LNCAP (cell line): ENCODE measurements around the gene KSR1.

Experiments
- TF ChIP-seq, protein P1 (sequence below): fragments of 450-650 bp; IDR thresholded peaks from 2 replicates; pipeline ENCODE4 v1.5.1; 2017; ENCODE audit warnings: mild to moderate bottlenecking

KSR1 gene

GRCh38 chr17:27560668-27561067, 104.4 kb downstream of the KSR1 start:
- TF ChIP-seq, protein P1, sequence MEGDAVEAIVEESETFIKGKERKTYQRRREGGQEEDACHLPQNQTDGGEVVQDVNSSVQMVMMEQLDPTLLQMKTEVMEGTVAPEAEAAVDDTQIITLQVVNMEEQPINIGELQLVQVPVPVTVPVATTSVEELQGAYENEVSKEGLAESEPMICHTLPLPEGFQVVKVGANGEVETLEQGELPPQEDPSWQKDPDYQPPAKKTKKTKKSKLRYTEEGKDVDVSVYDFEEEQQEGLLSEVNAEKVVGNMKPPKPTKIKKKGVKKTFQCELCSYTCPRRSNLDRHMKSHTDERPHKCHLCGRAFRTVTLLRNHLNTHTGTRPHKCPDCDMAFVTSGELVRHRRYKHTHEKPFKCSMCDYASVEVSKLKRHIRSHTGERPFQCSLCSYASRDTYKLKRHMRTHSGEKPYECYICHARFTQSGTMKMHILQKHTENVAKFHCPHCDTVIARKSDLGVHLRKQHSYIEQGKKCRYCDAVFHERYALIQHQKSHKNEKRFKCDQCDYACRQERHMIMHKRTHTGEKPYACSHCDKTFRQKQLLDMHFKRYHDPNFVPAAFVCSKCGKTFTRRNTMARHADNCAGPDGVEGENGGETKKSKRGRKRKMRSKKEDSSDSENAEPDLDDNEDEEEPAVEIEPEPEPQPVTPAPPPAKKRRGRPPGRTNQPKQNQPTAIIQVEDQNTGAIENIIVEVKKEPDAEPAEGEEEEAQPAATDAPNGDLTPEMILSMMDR = no peak

DNA sequence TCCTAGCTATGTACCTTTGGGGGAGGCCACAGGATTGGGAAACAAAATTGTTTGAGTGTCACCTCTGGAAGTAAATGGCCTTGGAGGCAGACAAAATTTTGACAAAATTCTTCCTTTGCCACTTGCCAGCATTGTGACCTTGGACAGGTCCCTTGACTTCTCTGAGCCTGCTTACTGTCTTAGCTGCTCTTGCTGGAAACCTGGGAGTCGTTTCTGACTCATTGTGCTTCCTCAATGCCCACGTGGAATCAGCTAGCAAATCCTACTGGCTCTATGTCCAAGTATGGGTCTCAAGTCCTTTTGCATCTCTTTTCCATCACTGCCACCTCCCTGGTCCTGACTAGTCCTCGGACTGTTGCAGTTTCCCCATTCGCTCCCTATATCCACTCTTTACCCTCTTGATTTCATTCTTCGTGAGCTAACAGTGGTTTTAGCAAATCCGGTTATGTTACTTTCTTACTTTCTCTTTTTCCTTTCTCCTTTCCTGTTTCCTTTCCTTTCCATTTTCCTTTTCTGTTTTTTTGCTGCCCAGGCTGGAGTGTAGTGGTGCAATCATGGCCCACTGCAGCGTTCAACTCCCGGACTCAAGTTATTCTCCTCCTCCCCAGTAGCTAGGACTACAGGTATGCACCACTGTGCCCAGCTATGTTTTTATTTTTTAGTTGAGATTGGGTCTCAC, 106.7 kb downstream of the KSR1 start:
- TF ChIP-seq, protein P1 = no peak

DNA sequence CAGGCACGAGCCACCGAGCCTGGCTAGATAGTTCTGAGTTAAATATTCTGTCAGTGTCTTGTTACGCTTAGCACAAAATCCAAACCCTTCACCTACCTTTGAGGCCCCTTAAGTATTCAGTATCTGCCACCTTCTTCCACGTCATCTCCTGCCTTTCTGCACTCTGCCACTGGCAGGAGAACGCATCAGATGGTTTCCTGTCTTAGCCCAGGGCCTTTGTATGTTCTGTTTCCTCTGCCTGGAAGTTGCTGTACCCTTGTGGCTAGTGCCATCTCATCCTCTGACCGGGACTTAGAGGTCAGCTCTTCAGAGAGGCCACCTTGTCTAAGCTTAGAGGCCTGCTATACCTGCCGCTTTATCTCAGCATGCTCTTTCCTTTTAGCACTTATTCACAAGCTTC, 107.3 kb downstream of the KSR1 start:
- TF ChIP-seq, protein P1 = no peak

- TF ChIP-seq, protein P1 = no peak
Measured at GRCh38 chr17:27564463-27564862, 108.2 kb downstream of the KSR1 start.

DNA sequence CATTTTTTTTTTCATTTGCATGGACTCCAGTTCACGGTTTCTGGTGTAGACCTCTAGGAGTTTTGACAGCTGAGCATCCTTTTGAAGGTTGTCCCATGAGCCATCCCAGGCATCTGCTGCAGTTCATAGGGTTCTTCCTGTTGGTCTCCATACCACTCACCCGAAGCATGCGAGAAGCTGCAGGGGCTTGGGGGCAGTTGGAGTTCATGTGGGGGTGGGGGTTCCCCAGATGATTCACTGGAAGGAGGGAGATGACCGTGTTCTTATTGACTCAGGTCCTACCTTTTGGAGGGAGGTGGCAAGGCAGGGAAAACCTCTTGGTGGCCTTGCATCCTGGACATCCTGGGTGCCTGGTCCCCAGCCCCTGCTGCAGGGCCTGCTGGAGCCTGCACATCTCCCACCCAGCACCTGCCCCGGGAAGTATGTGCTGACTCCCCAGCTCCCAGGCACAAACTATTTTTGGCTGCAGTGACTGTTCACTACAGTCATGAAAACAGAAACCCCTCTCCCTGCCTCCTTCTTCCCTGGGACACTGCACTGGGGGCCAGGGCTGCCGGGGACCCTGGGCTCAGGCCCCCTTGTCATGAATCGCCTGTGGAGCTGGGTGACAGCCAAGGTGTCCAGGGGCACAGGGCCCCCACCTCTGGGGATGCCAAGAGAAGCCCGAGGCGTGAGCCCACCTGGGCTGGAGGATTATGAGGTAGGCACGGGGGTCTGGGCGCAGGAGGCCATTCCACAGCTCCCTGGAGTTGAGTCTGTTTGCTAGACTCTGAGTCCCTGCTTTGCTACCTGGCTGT, 109.8 kb downstream of the KSR1 start:
- TF ChIP-seq, protein P1 = no peak

DNA sequence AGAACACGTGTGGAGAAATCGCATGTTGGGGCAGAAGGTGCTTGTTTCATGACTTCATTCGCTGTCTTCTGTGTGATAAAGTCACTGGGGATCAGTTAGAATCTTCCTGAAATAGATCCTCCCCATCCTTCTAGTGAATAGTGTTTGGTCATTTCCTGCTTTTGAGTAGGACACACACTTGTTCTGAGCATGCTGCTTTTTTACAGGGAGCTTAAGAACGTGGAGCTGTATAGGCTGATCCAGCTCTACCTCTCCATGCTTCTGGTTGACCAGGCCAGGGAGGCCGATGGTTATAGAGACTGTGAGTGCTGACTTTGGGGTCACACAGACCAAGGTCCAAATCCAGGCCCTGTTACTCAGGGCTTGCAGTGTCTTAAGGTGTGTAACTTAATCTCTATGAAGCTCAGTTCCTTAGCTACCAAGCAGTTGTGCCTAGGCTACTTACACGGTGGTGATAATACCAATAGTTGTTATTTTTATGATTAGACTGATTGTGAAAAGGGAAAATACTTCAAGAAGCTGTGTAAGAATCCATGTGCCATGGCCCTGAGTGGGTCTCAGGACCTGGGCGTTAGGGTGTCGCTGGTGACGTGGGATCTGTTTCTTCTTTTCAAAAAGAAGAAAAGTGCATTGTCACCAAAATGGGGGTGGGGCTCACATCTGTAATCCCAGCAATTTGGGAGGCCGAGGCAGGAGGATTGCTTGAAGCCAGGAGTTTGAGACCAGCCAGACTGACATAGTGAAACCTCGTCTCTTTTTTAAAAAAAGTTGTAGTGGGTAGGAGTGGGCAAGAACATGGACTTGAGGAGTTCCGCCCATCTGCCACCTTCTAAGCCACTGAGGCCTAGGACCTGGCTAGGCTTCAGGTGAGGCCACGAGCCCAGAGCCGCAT, 110.7 kb downstream of the KSR1 start:
- TF ChIP-seq, protein P1 = no peak

- TF ChIP-seq, protein P1 = no peak
Measured at GRCh38 chr17:27567563-27567859, 111.3 kb downstream of the KSR1 start.
